ENCODE data around the gene CDHR2.

The CDHR2 gene

GRCh38 chr5:176524138-176524537 lies 25.0 kb upstream of the CDHR2 start:
- in situ Hi-C loops (cut with MboI; ENCODE audit: low pct_unique_long_range_greater_than_20kb, low sequenced_read_pairs, unreplicated experiment) = no loop called here
- TF ChIP-seq CTCF (IDR thresholded peaks at IDR 0.05; ENCODE audit: extremely low read depth, insufficient read depth, missing control alignments) = no peak
- no peak for DNase-seq (ENCODE audit: low spot score)

DNA sequence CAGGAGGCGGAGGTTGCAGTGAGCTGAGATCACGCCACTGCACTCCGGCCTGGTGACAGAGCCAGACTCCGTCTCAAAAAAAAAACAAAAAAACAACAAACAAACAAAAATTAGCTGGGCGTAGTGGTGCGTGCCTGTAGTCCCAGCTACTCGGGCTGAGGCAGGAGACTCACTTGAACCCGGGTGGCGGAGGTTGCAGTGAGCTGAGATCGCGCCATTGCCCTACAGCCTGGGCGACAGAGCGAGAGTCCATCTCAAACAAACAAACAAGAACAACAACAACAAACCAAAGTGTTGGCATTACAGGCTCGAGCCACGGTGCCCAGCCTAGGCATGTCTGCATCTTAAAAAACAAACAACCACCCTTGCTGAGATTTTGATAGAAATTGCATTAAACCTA lies 24.2 kb upstream of the CDHR2 start:
- no peak for TF ChIP-seq CTCF (IDR thresholded peaks at IDR 0.05; ENCODE audit: extremely low read depth, insufficient read depth, missing control alignments)
- in situ Hi-C loops (cut with MboI; ENCODE audit: low pct_unique_long_range_greater_than_20kb, low sequenced_read_pairs, unreplicated experiment) = no loop called here
- DNase-seq (ENCODE audit: low spot score) = no peak

DNA sequence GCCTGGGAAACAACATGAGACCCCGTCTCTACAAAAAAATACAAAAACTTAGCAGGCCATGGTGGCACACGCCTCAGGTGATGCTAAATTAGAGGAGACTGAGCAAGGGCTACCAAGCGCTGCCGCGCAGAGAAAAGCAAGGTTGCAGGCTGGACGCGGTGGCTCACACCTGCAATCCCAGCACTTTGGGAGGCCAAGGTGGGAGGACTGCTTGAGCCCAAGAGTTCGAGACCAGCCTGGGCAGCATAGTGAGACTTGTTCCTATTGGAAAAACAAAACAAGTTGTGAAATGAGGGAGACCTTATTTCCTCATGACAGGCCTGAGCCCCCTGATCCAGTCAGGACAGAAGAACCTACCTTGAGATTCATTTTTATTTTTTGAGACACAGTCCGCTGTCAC lies 23.5 kb upstream of the CDHR2 start:
- no peak for DNase-seq (ENCODE audit: low spot score)
- in situ Hi-C loops (cut with MboI; ENCODE audit: low pct_unique_long_range_greater_than_20kb, low sequenced_read_pairs, unreplicated experiment) = no loop called here
- no peak for TF ChIP-seq CTCF (IDR thresholded peaks at IDR 0.05; ENCODE audit: extremely low read depth, insufficient read depth, missing control alignments)

DNA sequence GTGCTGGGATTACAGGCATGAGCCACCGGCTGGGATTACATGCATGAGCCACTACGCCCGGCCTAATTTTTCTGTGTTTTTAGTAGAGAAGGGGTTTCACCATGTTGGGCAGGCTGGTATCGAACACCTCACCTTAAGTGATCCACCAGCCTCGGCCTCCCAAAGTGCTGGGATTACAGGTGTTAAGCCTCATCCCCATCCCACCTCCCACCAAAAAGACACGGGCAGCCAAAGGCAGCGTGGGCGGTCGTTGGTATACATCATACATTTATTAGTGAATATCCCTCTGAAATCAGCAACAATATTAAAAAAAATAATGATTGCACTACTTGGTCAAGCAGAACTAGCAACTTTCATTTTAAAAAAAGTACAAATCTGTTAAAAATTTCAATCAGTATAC lies 22.7 kb upstream of the CDHR2 start:
- TF ChIP-seq CTCF (IDR thresholded peaks at IDR 0.05; ENCODE audit: extremely low read depth, insufficient read depth, missing control alignments) = no peak
- in situ Hi-C loops (cut with MboI; ENCODE audit: low pct_unique_long_range_greater_than_20kb, low sequenced_read_pairs, unreplicated experiment) = no loop called here
- no peak for DNase-seq (ENCODE audit: low spot score)

- no peak for DNase-seq (ENCODE audit: low spot score)
- TF ChIP-seq CTCF (IDR thresholded peaks at IDR 0.05; ENCODE audit: extremely low read depth, insufficient read depth, missing control alignments) = no peak
- in situ Hi-C loops (cut with MboI; ENCODE audit: low pct_unique_long_range_greater_than_20kb, low sequenced_read_pairs, unreplicated experiment) = no loop called here
Observed at GRCh38 chr5:176527246-176528222, 21.6 kb upstream of the CDHR2 start.

DNA sequence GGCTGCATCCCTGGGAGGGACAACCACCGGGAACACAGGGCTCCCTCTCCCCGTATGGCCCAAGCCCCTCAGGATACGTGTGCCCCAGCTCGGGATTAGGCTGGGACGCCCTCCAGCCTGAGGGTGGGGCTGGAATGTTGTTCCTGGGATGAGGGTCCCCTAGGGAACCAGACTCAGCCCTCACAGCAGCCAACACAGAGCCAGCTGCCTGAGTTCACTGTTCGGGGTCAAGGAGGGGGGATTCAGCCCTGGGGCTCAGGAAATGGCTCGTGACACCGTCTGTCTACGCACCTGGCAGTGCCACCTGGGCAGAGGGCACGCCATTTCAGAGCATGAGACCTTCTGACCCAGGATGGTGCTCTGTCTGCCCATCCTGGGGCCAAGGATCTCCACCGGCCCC lies 20.8 kb upstream of the CDHR2 start:
- peak; percentile 36 for DNase-seq (ENCODE audit: low spot score)
- no peak for TF ChIP-seq CTCF (IDR thresholded peaks at IDR 0.05; ENCODE audit: extremely low read depth, insufficient read depth, missing control alignments)
- in situ Hi-C loops (cut with MboI; ENCODE audit: low pct_unique_long_range_greater_than_20kb, low sequenced_read_pairs, unreplicated experiment) = no loop called here

Measured in GM13977 (cell line).